ENCODE results near the gene FAXDC2.

The FAXDC2 gene

GRCh38 chr5:154850255-154851062 lies at the start of gene FAXDC2:
TSS of gene FAXDC2 (minus strand) at chr5:154850603. CDS start at chr5:154838178, 12,425 bp downstream.
- DNase-seq = no peak

DNA sequence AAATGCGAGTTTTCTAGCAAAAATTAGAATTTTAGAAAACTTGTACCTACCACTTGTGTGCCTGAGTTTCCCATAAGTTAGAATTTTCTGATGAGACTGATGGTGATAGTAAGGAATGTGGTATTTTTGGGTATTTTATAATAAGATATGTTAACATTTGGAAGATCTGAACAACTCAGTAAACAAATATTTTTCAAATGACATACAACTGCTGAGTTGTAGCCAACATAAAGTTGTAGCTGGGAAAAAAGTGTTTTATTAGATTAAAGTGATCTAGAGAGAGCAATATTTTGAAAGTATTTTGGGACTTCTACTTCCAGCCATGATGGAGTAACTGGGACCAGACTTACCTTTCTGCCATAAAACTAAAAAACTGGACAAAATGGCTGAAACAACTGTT lies 49.7 kb upstream of the FAXDC2 start:
- no peak for DNase-seq

- DNase-seq = no peak
Observed at GRCh38 chr5:154899151-154899816, 48.9 kb upstream of the FAXDC2 start.

- no peak for DNase-seq
Observed at GRCh38 chr5:154898210-154898609, 47.8 kb upstream of the FAXDC2 start.

DNA sequence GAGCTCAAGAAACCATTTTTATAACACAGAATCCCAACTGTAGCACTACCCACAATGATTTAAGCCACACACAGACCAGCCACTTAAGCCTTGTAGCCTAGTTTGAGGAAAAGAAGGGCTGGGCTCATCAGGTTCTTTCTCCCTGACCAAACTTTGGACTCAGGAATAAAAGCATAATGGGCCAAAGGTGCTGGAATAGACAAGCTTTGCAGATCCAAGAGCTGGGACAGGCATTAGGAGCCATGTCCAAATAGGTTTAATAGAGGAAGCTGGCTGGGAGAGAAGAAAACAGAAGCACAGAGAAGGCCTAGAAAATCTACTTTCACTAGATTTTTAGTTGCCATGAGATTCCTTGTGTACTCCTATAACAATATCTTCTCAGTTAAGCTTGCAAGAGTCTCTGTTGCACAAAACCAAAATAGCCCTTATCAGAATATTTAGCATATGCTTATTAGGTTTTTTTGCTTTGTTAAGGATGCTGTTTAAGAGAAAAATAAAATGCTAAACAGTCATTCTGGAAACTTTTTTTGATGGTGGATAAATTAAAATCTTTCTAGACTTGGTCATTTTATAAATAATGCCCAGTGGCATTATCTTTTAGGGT lies 46.3 kb upstream of the FAXDC2 start:
- no peak for DNase-seq

DNA sequence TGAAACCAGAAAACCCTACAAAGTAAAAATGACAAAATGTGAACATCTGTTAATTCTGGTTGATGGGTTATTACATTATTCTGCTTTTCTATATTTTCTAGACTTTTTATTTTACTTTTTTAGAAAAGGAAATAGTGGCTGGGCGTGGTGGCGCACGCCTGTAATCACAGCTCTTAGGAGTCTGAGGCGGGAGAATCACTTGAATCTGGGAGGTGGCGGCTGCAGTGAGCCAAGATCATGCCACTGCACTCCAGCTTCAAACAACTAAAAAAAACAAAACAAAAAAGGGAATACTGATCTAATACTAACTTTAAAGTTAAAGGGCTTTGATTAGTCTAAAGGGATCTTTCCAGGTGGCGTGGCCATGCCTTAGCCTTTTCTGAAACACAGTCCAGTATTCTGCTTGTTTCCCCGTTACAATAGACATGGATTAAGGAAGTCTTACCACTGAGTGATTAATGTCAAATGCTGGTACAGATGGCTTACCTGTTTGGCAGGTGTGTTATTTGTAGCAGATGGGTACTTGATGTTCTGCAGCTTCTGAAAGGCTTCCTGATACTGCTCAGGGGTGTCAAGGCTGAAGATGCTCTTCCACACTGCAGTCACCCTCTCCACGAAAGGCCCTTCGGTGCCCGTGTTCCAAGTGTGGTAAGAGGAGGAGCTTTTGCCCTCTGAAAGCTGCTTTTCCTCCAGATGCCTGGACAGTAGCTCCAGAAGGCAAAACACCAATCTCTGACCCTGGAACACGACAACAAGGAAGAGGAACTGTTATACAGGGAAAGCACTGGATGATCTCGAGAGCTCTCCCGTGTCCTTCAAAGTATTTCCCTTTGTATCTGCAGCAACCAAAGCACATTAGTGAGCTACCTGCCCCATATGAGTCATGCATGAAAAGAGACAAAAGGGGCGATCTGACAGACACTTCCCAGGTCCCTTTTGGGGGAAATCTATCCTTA lies 45.5 kb upstream of the FAXDC2 start:
- DNase-seq = no peak

DNA sequence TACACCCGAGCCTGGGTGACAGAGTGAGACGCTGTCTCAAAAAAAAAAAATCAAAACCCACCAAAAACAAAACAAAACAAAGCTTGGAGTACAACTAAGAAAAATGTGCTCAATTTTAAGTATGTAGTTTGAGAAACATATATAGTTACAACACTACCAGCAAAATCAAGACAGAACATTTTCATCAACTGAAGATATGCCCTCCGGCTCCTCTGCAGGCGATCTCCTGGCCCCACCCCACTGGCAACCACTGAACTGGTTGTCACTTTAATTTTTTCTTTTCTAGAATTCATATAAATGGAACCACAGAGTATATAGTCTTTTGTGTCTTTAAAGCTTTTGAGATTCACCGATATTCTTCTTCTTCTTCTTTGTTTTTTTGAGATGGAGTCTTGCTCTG lies 43.0 kb upstream of the FAXDC2 start:
- DNase-seq = no peak

GRCh38 chr5:154892369-154892771 lies 42.0 kb upstream of the FAXDC2 start:
- DNase-seq = no peak

GRCh38 chr5:154885439-154885838 lies 35.0 kb upstream of the FAXDC2 start:
- no peak for DNase-seq

DNA sequence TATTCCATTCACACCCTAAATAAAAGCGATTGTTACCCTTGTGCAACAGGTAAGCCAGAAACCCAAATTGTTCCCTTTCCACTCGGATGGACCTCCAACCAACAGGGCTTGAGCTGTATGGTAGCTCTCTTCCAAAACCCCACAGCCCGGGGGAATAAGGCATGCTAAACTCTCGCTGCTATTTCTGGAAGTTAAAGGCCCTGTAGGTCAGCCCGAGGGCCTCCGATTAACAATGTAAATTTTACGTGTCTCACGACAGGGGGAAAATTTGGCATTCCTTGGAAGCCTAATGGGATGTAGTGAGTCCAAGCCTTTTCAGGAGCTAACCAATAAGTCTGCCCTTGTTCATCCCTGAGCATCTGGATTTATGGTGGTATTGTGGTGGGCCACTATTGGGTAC lies 34.0 kb upstream of the FAXDC2 start:
- no peak for DNase-seq

DNA sequence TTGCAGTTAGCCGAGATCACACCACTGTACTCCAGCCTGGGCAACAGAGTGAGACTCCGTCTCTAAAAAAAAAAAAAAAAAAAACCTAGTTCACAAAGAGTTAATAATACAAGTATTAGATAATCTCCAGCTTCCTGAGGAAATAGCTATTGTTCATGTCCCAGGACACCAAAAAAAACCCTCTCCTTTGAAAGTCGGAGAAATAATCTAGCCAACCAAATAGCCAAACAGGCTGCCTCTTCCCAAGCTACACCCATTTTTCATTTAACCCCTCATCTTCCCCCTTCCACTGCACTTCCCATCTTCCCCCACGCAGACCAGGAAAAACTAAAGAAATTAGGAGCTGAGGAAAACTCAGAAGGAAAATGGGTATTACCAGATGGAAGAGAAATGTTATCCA lies 31.6 kb upstream of the FAXDC2 start:
- DNase-seq = no peak

DNA sequence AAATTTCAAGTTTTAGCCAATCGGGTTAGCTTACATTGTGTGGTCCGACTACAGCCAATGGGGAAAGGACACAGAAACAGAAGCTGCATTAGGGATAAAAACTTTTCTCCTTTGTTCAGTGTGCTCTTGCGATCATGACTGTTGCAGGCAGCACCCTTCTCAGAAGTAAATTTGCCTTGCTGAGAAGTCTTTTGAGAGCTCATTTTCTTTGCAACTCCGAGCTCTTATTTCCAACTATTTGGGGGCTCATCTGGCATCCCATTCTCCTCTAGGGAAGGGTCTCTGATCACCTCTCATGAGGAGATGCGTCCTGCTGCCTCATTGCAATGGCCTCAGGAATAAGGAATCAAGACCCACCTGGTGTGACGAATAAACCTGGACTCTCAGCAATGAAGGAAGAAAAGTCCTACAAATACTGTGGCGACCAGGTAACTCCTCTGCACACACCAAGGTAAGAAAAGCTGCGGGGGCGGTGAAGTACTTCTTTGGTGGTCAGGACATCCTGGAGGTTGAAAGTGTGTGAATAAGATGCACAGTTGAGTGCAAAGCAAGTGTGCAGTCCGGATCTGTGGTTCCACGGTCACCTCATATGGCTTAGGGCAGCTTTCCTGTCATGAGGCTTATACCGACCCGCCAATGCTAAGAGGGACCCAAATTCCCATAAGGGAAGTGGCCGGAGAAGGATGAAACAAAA lies 28.4 kb upstream of the FAXDC2 start:
- DNase-seq = no peak

- no peak for DNase-seq
Observed at GRCh38 chr5:154873791-154874331, 23.5 kb upstream of the FAXDC2 start.

- DNase-seq = no peak
Observed at GRCh38 chr5:154871734-154872133, 21.3 kb upstream of the FAXDC2 start.

DNA sequence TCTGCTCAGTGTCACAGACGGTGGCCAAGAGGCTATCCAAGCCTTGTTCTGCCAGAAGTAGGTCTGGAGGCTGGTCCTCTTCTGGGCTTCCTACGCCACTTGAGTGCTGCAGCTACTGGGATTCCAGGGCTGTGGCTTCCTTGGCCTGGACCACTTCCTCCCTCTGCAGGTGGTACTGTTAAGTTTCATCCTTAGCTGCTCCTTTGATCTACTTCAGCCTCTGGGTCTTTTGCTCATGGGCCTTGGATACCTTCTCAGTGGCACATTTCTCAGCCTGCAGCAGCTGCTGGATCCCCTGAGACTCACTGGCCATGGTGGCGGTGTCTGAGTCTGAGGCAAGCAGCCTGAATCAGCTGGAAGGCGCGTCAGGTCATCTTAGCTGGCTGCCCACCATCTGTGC lies 18.3 kb upstream of the FAXDC2 start:
- no peak for DNase-seq

- no peak for DNase-seq
Observed at GRCh38 chr5:154866841-154867240, 16.4 kb upstream of the FAXDC2 start.

GRCh38 chr5:154865466-154866184 lies 15.2 kb upstream of the FAXDC2 start:
- no peak for DNase-seq

DNA sequence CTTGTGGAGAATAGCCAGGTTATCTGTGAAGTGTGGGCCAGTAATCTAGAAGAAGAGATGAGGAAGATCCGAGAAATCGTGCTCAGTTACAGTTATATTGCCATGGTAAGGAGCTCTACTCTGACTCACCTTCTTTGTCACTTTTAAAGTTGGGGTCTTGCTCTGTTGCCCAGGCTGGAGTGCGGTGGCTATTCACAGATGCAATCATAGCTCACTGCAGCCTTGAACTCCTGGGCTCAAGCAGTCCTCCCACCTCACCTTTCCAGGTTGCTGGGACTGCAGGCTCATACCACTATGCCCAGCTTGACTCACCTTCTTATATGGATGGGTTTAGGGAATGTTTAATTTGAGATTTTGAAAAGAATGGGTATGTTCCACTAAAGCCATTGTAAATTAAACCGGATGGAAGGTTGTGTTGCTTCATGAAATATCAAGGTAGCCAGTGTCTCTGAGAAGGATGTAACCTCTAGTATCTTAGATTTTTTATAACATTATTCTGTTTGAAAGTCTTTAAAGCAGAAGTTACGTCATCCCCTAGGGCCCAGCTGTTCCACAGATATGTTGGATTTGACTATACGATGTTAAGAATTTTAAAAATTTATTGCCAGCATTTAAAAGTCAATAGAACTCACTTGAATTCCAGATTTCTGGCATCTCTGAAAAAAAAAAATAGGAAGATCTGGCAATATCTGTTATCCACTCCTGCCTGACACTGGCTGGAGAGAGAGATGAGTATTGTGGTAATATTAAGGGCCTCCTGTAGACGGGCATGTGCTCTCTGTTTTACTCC lies 13.1 kb upstream of the FAXDC2 start:
- DNase-seq = no peak

DNA sequence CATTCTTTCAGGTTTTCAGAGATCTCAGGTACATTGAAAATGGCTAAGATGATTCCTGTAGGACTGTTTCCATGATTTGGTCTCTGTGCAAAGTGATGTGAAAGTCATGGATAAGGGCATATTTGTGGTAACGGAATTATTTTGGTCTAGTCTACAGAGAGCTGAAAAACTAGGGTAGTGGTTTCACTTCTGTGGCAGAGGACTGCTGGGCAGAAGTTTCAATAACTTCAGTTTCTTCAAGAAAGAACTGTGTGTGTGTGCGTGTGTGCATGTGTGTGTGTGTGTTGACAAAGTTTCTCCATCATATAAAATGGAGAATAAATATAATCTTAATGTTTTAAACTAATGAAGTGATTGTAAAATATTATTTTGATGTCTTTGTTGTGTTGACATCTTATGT lies 12.4 kb upstream of the FAXDC2 start:
- no peak for DNase-seq

GRCh38 chr5:154861946-154862345 lies 11.5 kb upstream of the FAXDC2 start:
- DNase-seq = no peak
